ENCODE results near the gene IRGC.

GRCh38 chr19:43681821-43682220 is 34.1 kb upstream of the IRGC start:
- TF ChIP-seq ZBTB26 (tag by site-specific recombination; optimal IDR thresholded peaks at IDR 0.05): no peak
- TF ChIP-seq, protein P1, sequence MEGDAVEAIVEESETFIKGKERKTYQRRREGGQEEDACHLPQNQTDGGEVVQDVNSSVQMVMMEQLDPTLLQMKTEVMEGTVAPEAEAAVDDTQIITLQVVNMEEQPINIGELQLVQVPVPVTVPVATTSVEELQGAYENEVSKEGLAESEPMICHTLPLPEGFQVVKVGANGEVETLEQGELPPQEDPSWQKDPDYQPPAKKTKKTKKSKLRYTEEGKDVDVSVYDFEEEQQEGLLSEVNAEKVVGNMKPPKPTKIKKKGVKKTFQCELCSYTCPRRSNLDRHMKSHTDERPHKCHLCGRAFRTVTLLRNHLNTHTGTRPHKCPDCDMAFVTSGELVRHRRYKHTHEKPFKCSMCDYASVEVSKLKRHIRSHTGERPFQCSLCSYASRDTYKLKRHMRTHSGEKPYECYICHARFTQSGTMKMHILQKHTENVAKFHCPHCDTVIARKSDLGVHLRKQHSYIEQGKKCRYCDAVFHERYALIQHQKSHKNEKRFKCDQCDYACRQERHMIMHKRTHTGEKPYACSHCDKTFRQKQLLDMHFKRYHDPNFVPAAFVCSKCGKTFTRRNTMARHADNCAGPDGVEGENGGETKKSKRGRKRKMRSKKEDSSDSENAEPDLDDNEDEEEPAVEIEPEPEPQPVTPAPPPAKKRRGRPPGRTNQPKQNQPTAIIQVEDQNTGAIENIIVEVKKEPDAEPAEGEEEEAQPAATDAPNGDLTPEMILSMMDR (tag by site-specific recombination; IDR thresholded peaks at IDR 0.05): no peak
